Kidney (tissue), 14 donors: Measurements from ENCODE around the gene EDDM3A. TPM values are rescaled to one million over a fixed set of nuclear protein-coding genes. Genes with fewer than 3 reads are reported as not detected.
"Not testable (repeated sequence)": the region's sequence is repeated elsewhere in the genome, so short reads cannot be mapped to it uniquely, and the experiment has no call there.

Experiments used
- DNase-seq, 5 donors: peaks; one replicate each; pipeline ENCODE4 v3.0.0-alpha.2; 2013 to 2020
- FAIRE-seq: peaks from 2 replicates; lab custom pipeline; 2012; peaks lifted over from hg19 to GRCh38; lab: Jason Lieb, UNC
- H3K27ac ChIP-seq, 2 donors: one replicate each; pipeline ENCODE4 v1.7.0; 2013; ENCODE audit warnings: low read depth in 2 of 2, low read length in 2 of 2, inconsistent platforms in 1 of 2
- H3K27me3 ChIP-seq: one replicate; pipeline ENCODE4 v1.7.1; 2013; ENCODE audit warnings: low read length, inconsistent platforms; ENCODE audit not compliant: control insufficient read depth, insufficient read depth
- H3K36me3 ChIP-seq, 3 donors: one replicate each; pipeline versions ENCODE4 v1.7.0 to v1.7.1; 2013; ENCODE audit warnings: low read length in 3 of 3, control low read depth in 1 of 3, inconsistent platforms in 1 of 3; ENCODE audit not compliant: insufficient read depth in 3 of 3, control insufficient read depth in 2 of 3
- H3K4me1 ChIP-seq, 3 donors: one replicate each; pipeline versions ENCODE4 v1.7.0 to v1.7.1; 2013; ENCODE audit warnings: low read length in 3 of 3, inconsistent platforms in 1 of 3, low read depth in 1 of 3; ENCODE audit not compliant: control insufficient read depth in 2 of 3, insufficient read depth in 2 of 3
- H3K4me3 ChIP-seq, 3 donors: one replicate each; pipeline versions ENCODE4 v1.7.0 to v1.8.1; 2013; ENCODE audit warnings: low read length in 3 of 3, control low read depth in 1 of 3, inconsistent platforms in 1 of 3
- H3K9ac ChIP-seq, 3 donors: one replicate each; pipeline versions ENCODE4 v1.7.0 to v1.7.1; 2013; ENCODE audit warnings: low read length in 3 of 3, control low read depth in 1 of 3, inconsistent platforms in 1 of 3
- H3K9me3 ChIP-seq, 3 donors: one replicate each; pipeline versions ENCODE4 v1.7.0 to v1.7.1; 2013; ENCODE audit warnings: low read length in 3 of 3, control low read depth in 1 of 3, inconsistent platforms in 1 of 3; ENCODE audit not compliant: control insufficient read depth in 2 of 3, insufficient read depth in 1 of 3
- CTCF ChIP-seq: IDR thresholded peaks from 3 replicates; pipeline ENCODE4 v1.5.1; 2012; ENCODE audit warnings: mild to moderate bottlenecking, moderate library complexity, borderline replicate concordance; ENCODE audit not compliant: insufficient read depth; ENCODE audit errors: extremely low read depth
- intact Hi-C: fragments of 100-400 bp; cut with DNase I; formaldehyde crosslinking; loops from one replicate; pipeline ENCODE4 v1.11.1; 2022
- polyA plus RNA-seq: library from polyadenylated mRNA; stranded (reverse); fragments of 350-450 nt; fragmentation: Illumina TruSeq; extraction: RNeasy Lipid Tissue Mini Kit (QIAGEN cat#74804); gene quantifications from one replicate; pipeline ENCODE4 v1.2.3, GENCODE V29; 2014; ENCODE audit warnings: low read depth, low replicate concordance; ENCODE audit not compliant: insufficient read depth
- total RNA-seq: library from RNA; stranded (reverse); fragmentation: NEBNext Ultra II Directional; extraction: Animal tissue kit (Norgen Biotek cat#: 25700); gene quantifications from one replicate; pipeline ENCODE4 v1.2.1, GENCODE V29; 2021
- donor health status: control.
- donor health status: control.
- donor health status: control.
- donor health status: control.
- donor health status: control.
- donor health status: DM: yes; HTN: yes; CAD: no.
- donor health status: Normal renal cell carcinoma (clear cell type).

Gene EDDM3A
- total and polyA plus RNA-seq, 2 donors from 2014 or later: 1.8 TPM; not detected in 1

GRCh38 chr14:20757965-20758364, 12.3 kb downstream of the EDDM3A start:
- DNase-seq: no peak
- TF ChIP-seq CTCF: peak; percentile 11
- no peak for FAIRE-seq
- peaks cover 0 to 15% (median 8%) of the 10 kb centered on the region in 3 donors for H3K4me1 ChIP-seq
- H3K27me3 ChIP-seq: no peaks in the 10 kb centered on the region
- H3K27ac ChIP-seq: no peak overlapping the region
- no peak overlapping the region for H3K9ac ChIP-seq
- peaks cover 0 to 1% (median 0%) of the 10 kb centered on the region in 3 donors for H3K9me3 ChIP-seq
- H3K4me3 ChIP-seq: no peak overlapping the region
- intact Hi-C loops: no loop called here
- no peaks in the 10 kb centered on the region for H3K36me3 ChIP-seq

GRCh38 chr14:20759465-20759864, 13.8 kb downstream of the EDDM3A start:
- H3K27me3 ChIP-seq, FAIRE-seq, DNase-seq, H3K4me3 ChIP-seq, intact Hi-C loops, H3K27ac ChIP-seq, H3K36me3 ChIP-seq, H3K9me3 ChIP-seq, H3K9ac ChIP-seq: not testable (repeated sequence)
- H3K4me1 ChIP-seq: peaks cover 0 to 15% (median 8%) of the 10 kb centered on the region in 3 donors

GRCh38 chr14:20760950-20761349, 15.3 kb downstream of the EDDM3A start:
- Histone ChIP-seq H3K9ac (no peak overlapping the region), H3K27ac (no peak overlapping the region), H3K4me3 (no peak overlapping the region), H3K9me3 (no peaks in the 10 kb centered on the region), H3K36me3 (no peaks in the 10 kb centered on the region), H3K27me3 (no peaks in the 10 kb centered on the region), H3K4me1 (peaks cover 0 to 4% (median 0%) of the 10 kb centered on the region in 3 donors)
- no peak for TF ChIP-seq CTCF
- FAIRE-seq (no peak), DNase-seq (no peak)
- intact Hi-C loops: no loop called here

DNA sequence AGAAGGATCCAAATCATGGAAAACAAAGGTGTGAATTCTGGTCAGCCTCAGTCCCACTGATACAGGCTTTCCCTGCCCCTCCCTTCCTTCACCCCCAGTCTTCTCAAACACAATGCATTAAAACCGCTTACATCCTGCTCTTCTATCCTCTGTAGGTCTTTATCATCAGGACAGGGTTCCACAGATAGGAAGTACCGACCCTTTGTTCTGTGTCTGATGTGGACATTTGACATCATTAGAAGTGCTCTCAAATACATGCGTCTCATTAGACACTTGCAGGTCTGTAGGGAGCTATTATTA, 22.9 kb downstream of the EDDM3A start:
- Histone ChIP-seq H3K9me3 (no peaks in the 10 kb centered on the region), H3K27ac (no peak overlapping the region), H3K36me3 (no peaks in the 10 kb centered on the region), H3K9ac (no peak overlapping the region), H3K4me1 (no peaks in the 10 kb centered on the region), H3K27me3 (no peaks in the 10 kb centered on the region), H3K4me3 (no peak overlapping the region)
- no peak for TF ChIP-seq CTCF
- DNase-seq: no peak
- intact Hi-C loops: no loop called here
- no peak for FAIRE-seq
